DOHH2 (cell line): ENCODE data around the gene SPON1.

Experiments used
- H3F3A ChIP-seq: fragments of 200-600 bp; sonication (generic), shearing (Covaris generic); 2 replicates; pipeline ENCODE4 v1.6.0; 2016; ENCODE audit warnings: antibody characterized with exemption, mild to moderate bottlenecking; ENCODE audit not compliant: control insufficient read depth, insufficient read depth
- H3K27ac ChIP-seq: fragments of 200-600 bp; sonication (generic); 2 replicates; pipeline ENCODE4 v1.5.1; 2014; ENCODE audit warnings: low read depth, mild to moderate bottlenecking, low read length, moderate library complexity
- H3K27me3 ChIP-seq: fragments of 200-600 bp; sonication (generic); 2 replicates; pipeline ENCODE4 v1.6.1; 2014; ENCODE audit warnings: mild to moderate bottlenecking, low read length, mixed read lengths; ENCODE audit not compliant: control insufficient read depth
- H3K36me3 ChIP-seq: fragments of 200-600 bp; sonication (generic); 2 replicates; pipeline ENCODE4 v1.6.1; 2014; ENCODE audit warnings: mild to moderate bottlenecking, low read length, moderate library complexity, mixed read lengths; ENCODE audit not compliant: control insufficient read depth
- H3K4me1 ChIP-seq: fragments of 200-600 bp; sonication (generic); 2 replicates; pipeline ENCODE4 v1.6.1; 2014; ENCODE audit warnings: mild to moderate bottlenecking, low read length, mixed read lengths; ENCODE audit not compliant: control insufficient read depth
- H3K4me2 ChIP-seq: fragments of 200-600 bp; sonication (generic); 2 replicates; pipeline ENCODE4 v1.6.0; 2014; ENCODE audit warnings: mild to moderate bottlenecking, low read length, moderate library complexity
- H3K4me3 ChIP-seq: fragments of 200-600 bp; sonication (generic); 2 replicates; pipeline ENCODE4 v1.5.1; 2014; ENCODE audit warnings: mild to moderate bottlenecking, low read length, mixed read lengths
- H3K79me2 ChIP-seq: fragments of 200-600 bp; sonication (generic); 2 replicates; pipeline ENCODE4 v1.6.1; 2014; ENCODE audit warnings: mild to moderate bottlenecking, low read length, mixed read lengths; ENCODE audit not compliant: control insufficient read depth
- H3K9me2 ChIP-seq: fragments of 200-600 bp; sonication (generic); replicated peaks from 2 replicates; pipeline ENCODE4 v1.6.1; 2014; ENCODE audit warnings: mild to moderate bottlenecking, low read length, mixed read lengths; ENCODE audit not compliant: control insufficient read depth
- H3K9me3 ChIP-seq: fragments of 200-600 bp; sonication (generic); 2 replicates; pipeline ENCODE4 v1.6.1; 2014; ENCODE audit warnings: antibody characterized with exemption, low read length, mixed read lengths; ENCODE audit not compliant: control insufficient read depth, insufficient read depth
- H4K20me1 ChIP-seq: fragments of 200-600 bp; sonication (generic); 2 replicates; pipeline ENCODE4 v1.6.0; 2014; ENCODE audit warnings: low read depth, mild to moderate bottlenecking, antibody characterized with exemption, low read length, moderate library complexity; ENCODE audit not compliant: control insufficient read depth, insufficient read depth
- CTCF ChIP-seq: fragments of 200-600 bp; sonication (generic); IDR thresholded peaks from one replicate; pipeline ENCODE4 v1.5.1; 2014; ENCODE audit warnings: antibody characterized with exemption, mild to moderate bottlenecking, low read depth, low read length; ENCODE audit not compliant: poor library complexity, severe bottlenecking
- EZH2phosphoT487 ChIP-seq: fragments of 200-600 bp; sonication (generic); IDR thresholded peaks from 2 replicates; pipeline ENCODE4 v1.6.1; 2017; ENCODE audit warnings: borderline replicate concordance, mild to moderate bottlenecking, antibody characterized with exemption, low read length, moderate library complexity, mixed read lengths

SPON1 gene

GRCh38 chr11:13920756-13921155 lies 41.8 kb upstream of the SPON1 start:
- H3K4me1 ChIP-seq = peaks cover 44% of the 10 kb centered on the region
- H3K79me2 ChIP-seq = no peaks in the 10 kb centered on the region
- no peaks in the 10 kb centered on the region for H3F3A ChIP-seq
- no peaks in the 10 kb centered on the region for H3K9me3 ChIP-seq
- no peak overlapping the region for H3K4me2 ChIP-seq
- H3K4me3 ChIP-seq = no peak overlapping the region
- H3K27ac ChIP-seq = no peak overlapping the region
- no peaks in the 10 kb centered on the region for H4K20me1 ChIP-seq
- H3K36me3 ChIP-seq = no peaks in the 10 kb centered on the region
- H3K27me3 ChIP-seq = no peaks in the 10 kb centered on the region
- no peaks in the 10 kb centered on the region for H3K9me2 ChIP-seq
- no peak for TF ChIP-seq EZH2phosphoT487
- no peak for TF ChIP-seq CTCF

- TF ChIP-seq EZH2phosphoT487 = no peak
- no peak for TF ChIP-seq CTCF
- Histone ChIP-seq H4K20me1 (no peaks in the 10 kb centered on the region), H3K79me2 (no peaks in the 10 kb centered on the region), H3K9me2 (no peaks in the 10 kb centered on the region), H3K36me3 (no peaks in the 10 kb centered on the region), H3K4me2 (no peak overlapping the region), H3K27me3 (no peaks in the 10 kb centered on the region), H3K4me3 (no peak overlapping the region), H3F3A (no peaks in the 10 kb centered on the region), H3K9me3 (no peaks in the 10 kb centered on the region), H3K4me1 (peaks cover 47% of the 10 kb centered on the region), H3K27ac (no peak overlapping the region)
Observed at GRCh38 chr11:13921545-13921944, 41.0 kb upstream of the SPON1 start.

GRCh38 chr11:13923182-13923581 lies 39.3 kb upstream of the SPON1 start:
- H3K4me2 ChIP-seq = peak overlapping the region; percentile 68
- TF ChIP-seq EZH2phosphoT487 (no peak), CTCF (no peak)

More at GRCh38 chr11:13923182-13923581, 39.3 kb upstream of the SPON1 start:
- Histone ChIP-seq H3K4me3 (peak overlapping the region; percentile 37), H3F3A (no peaks in the 10 kb centered on the region), H3K27ac (peak overlapping the region; percentile 80), H3K36me3 (no peaks in the 10 kb centered on the region), H3K79me2 (no peaks in the 10 kb centered on the region), H4K20me1 (no peaks in the 10 kb centered on the region), H3K4me1 (peaks cover 39% of the 10 kb centered on the region), H3K9me3 (no peaks in the 10 kb centered on the region), H3K9me2 (no peaks in the 10 kb centered on the region), H3K27me3 (no peaks in the 10 kb centered on the region)
